ENCODE measurements around the gene UNC5C.

Gene UNC5C

GRCh38 chr4:95546866-95547714, 1.7 kb downstream of the UNC5C start:
- DNase-seq (ENCODE audit: low read depth): no peak

- DNase-seq (ENCODE audit: low read depth): no peak
Observed at GRCh38 chr4:95546221-95546620, 2.6 kb downstream of the UNC5C start.

GRCh38 chr4:95545546-95545945, 3.2 kb downstream of the UNC5C start:
- no peak for DNase-seq (ENCODE audit: low read depth)

GRCh38 chr4:95544113-95545103, 4.4 kb downstream of the UNC5C start:
- DNase-seq (ENCODE audit: low read depth): no peak

GRCh38 chr4:95541889-95542607, 6.7 kb downstream of the UNC5C start:
- DNase-seq (ENCODE audit: low read depth): no peak

- DNase-seq (ENCODE audit: low read depth): no peak
Observed at GRCh38 chr4:95541094-95541493, 7.7 kb downstream of the UNC5C start.

- no peak for DNase-seq (ENCODE audit: low read depth)
Observed at GRCh38 chr4:95540227-95540626, 8.5 kb downstream of the UNC5C start.

GRCh38 chr4:95539106-95539505, 9.7 kb downstream of the UNC5C start:
- DNase-seq (ENCODE audit: low read depth): no peak

- DNase-seq (ENCODE audit: low read depth): no peak
Observed at GRCh38 chr4:95537863-95538488, 10.8 kb downstream of the UNC5C start.

GRCh38 chr4:95537191-95537590, 11.6 kb downstream of the UNC5C start:
- DNase-seq (ENCODE audit: low read depth): no peak

- no peak for DNase-seq (ENCODE audit: low read depth)
Observed at GRCh38 chr4:95536650-95537049, 12.1 kb downstream of the UNC5C start.

GRCh38 chr4:95535180-95535579, 13.6 kb downstream of the UNC5C start:
- DNase-seq (ENCODE audit: low read depth): no peak

GRCh38 chr4:95534032-95534431, 14.7 kb downstream of the UNC5C start:
- no peak for DNase-seq (ENCODE audit: low read depth)

GRCh38 chr4:95533254-95533653, 15.5 kb downstream of the UNC5C start:
- no peak for DNase-seq (ENCODE audit: low read depth)

GRCh38 chr4:95532305-95532704, 16.5 kb downstream of the UNC5C start:
- DNase-seq (ENCODE audit: low read depth): no peak

- no peak for DNase-seq (ENCODE audit: low read depth)
Observed at GRCh38 chr4:95531141-95531540, 17.6 kb downstream of the UNC5C start.

GRCh38 chr4:95529946-95530345, 18.8 kb downstream of the UNC5C start:
- DNase-seq (ENCODE audit: low read depth): no peak

- DNase-seq (ENCODE audit: low read depth): no peak
Observed at GRCh38 chr4:95528388-95528948, 20.3 kb downstream of the UNC5C start.

- no peak for DNase-seq (ENCODE audit: low read depth)
Observed at GRCh38 chr4:95526075-95526474, 22.7 kb downstream of the UNC5C start.

- DNase-seq (ENCODE audit: low read depth): no peak
Observed at GRCh38 chr4:95524729-95525128, 24.0 kb downstream of the UNC5C start.

- no peak for DNase-seq (ENCODE audit: low read depth)
Observed at GRCh38 chr4:95524184-95524583, 24.6 kb downstream of the UNC5C start.
